Ovary (tissue), 9 donors: ENCODE data around the gene BACH2. TPM values are rescaled to one million over a fixed set of nuclear protein-coding genes. Genes with fewer than 3 reads are reported as not detected.

Source experiments
- DNase-seq, 5 donors: peaks; one replicate each; pipeline ENCODE4 v3.0.0-alpha.2; 2019 to 2020
- H3K27ac ChIP-seq, 2 donors: fragments of 200-600 bp; one replicate each; pipeline versions ENCODE4 v1.5.1 to v1.8.0; 2019 to 2022
- H3K27me3 ChIP-seq: fragments of 200-600 bp; one replicate; pipeline ENCODE4 v1.8.0; 2022
- H3K36me3 ChIP-seq: fragments of 200-600 bp; sonication (generic); one replicate; pipeline ENCODE4 v1.5.1; 2019
- H3K4me1 ChIP-seq: one replicate; pipeline ENCODE4 v1.8.1; 2013; ENCODE audit warnings: mild to moderate bottlenecking, moderate library complexity; ENCODE audit not compliant: insufficient read depth
- H3K4me3 ChIP-seq: fragments of 200-600 bp; sonication (generic); one replicate; pipeline ENCODE4 v1.5.1; 2017
- H3K9me3 ChIP-seq, 2 donors: fragments of 200-600 bp in 1 of 2; sonication (generic) in 1 of 2; one replicate each; pipeline versions ENCODE4 v1.5.1 to v1.8.1; 2013 to 2019; ENCODE audit warnings: mild to moderate bottlenecking in 1 of 2, moderate library complexity in 1 of 2
- CTCF ChIP-seq, 3 donors: fragments of 450-650 bp in 2 of 3; fragments of 200-600 bp in 1 of 3; IDR thresholded peaks; one replicate each; pipeline versions ENCODE4 v1.5.1 to v1.8.0; 2016 to 2022; ENCODE audit warnings: antibody characterized with exemption in 3 of 3, mild to moderate bottlenecking in 1 of 3
- EP300 ChIP-seq: sonication (generic); formaldehyde crosslinking; IDR thresholded peaks from one replicate; pipeline ENCODE4 v1.6.1; 2017; ENCODE audit warnings: antibody characterized with exemption
- POLR2A ChIP-seq: fragments of 450-650 bp; IDR thresholded peaks from one replicate; pipeline ENCODE4 v1.6.1; 2017; ENCODE audit warnings: antibody characterized with exemption, mild to moderate bottlenecking, moderate library complexity
- WGBS, 3 donors: extraction: QIAGEN DNeasy Blood & Tissue Kit in 1 of 3; methylation state at CpG; one replicate each; pipeline versions ENCODE4 v1.1.5 to v1.1.7; 2013 to 2017; 5-methylcytosine and 5-hydroxymethylcytosine counted together
- intact Hi-C, 4 donors: fragments of 100-400 bp; cut with DNase I; formaldehyde crosslinking; loops; one replicate each; pipeline versions ENCODE4 v1.11.0 to v1.15.1; 2022 to 2023
- polyA plus RNA-seq, 2 donors: library from polyadenylated mRNA; stranded (reverse); fragments of 200-250 nt in 1 of 2; fragments of 350-450 nt in 1 of 2; fragmentation: Illumina TruSeq in 1 of 2; extraction: RNeasy Lipid Tissue Mini Kit (QIAGEN cat#74804) in 1 of 2; gene quantifications; one replicate each; pipeline ENCODE4 v1.2.3, GENCODE V29; 2013 to 2014
- total RNA-seq, 7 donors: library from RNA; depleted of rRNA in 2 of 7; stranded (reverse); fragments of >200 nt in 2 of 7; fragmentation: NEBNext Ultra II Directional in 3 of 7; extraction: Animal tissue kit (Norgen Biotek cat#: 25700) in 3 of 7; gene quantifications; one replicate each; pipeline versions ENCODE4 v1.1.0 to v1.2.4, GENCODE V29; 2016 to 2023
- donor health status: DM: no; HTN: no; CAD: no; lungs with moderate emphysema.
- donor health status: DM: no; HTN: no; CAD: no.
- donor health status: Bipolar disorder and iron deficiency.
- donor health status: DM: yes; HTN: yes; CAD: no.
- donor health status: DM: no; HTN: no; CAD: no.
- donor health status: DM: yes; HTN: yes; CAD: no.

The BACH2 gene
- total and polyA plus RNA-seq, 9 donors = 2.6 to 19.2 (median 10.5) TPM

- WGBS, 3 donors = 95 to 100% (median 96%) methylated on average over 3 of the region's 3 CpGs
- Histone ChIP-seq H3K36me3 (no peaks in the 10 kb centered on the region), H3K4me3 (no peak overlapping the region), H3K4me1 (no peaks in the 10 kb centered on the region), H3K27me3 (no peaks in the 10 kb centered on the region), H3K27ac (no peak overlapping the region), H3K9me3 (no peaks in the 10 kb centered on the region)
- TF ChIP-seq CTCF (IDR thresholded peaks at IDR 0.05) (no peak), POLR2A (no peak), EP300 (no peak)
- intact Hi-C loops = no loop called here
- no peak for DNase-seq
These were observed 309.5 kb downstream of the BACH2 start for GRCh38 chr6:89987140-89987539.

- no peaks in the 10 kb centered on the region for H3K4me1 ChIP-seq
- H3K27ac ChIP-seq = no peak overlapping the region
- TF ChIP-seq EP300 (no peak), CTCF (IDR thresholded peaks at IDR 0.05) (no peak), POLR2A (no peak)
- 89 to 94% (median 92%) methylated on average over 3 of the region's 3 CpGs for WGBS, 3 donors
- H3K9me3 ChIP-seq = no peaks in the 10 kb centered on the region
- no peak overlapping the region for H3K4me3 ChIP-seq
- intact Hi-C loops = no loop called here
- DNase-seq = no peak
- no peaks in the 10 kb centered on the region for H3K36me3 ChIP-seq
- no peaks in the 10 kb centered on the region for H3K27me3 ChIP-seq
These were observed 310.0 kb downstream of the BACH2 start for GRCh38 chr6:89986650-89987074.

- no peaks in the 10 kb centered on the region for H3K4me1 ChIP-seq
- 85 to 87% (median 86%) methylated on average over 11 of the region's 11 CpGs for WGBS, 3 donors
- H3K4me3 ChIP-seq = no peak overlapping the region
- no peaks in the 10 kb centered on the region for H3K36me3 ChIP-seq
- no peaks in the 10 kb centered on the region for H3K9me3 ChIP-seq
- no peaks in the 10 kb centered on the region for H3K27me3 ChIP-seq
- DNase-seq = no peak
- H3K27ac ChIP-seq = no peak overlapping the region
- intact Hi-C loops = no loop called here
- no peak for TF ChIP-seq POLR2A
- TF ChIP-seq EP300 = no peak
- no peak for TF ChIP-seq CTCF (IDR thresholded peaks at IDR 0.05)
These were observed 310.7 kb downstream of the BACH2 start for GRCh38 chr6:89985751-89986493.

- no peak for DNase-seq
- TF ChIP-seq CTCF (IDR thresholded peaks at IDR 0.05) (no peak), POLR2A (no peak), EP300 (no peak)
- WGBS, 3 donors = 75 to 76% (median 76%) methylated on average over 10 to 12 of the region's 12 CpGs
- H3K36me3 ChIP-seq = no peaks in the 10 kb centered on the region
- intact Hi-C loops = no loop called here
- H3K27me3 ChIP-seq = no peaks in the 10 kb centered on the region
- H3K4me3 ChIP-seq = no peak overlapping the region
- no peaks in the 10 kb centered on the region for H3K4me1 ChIP-seq
- H3K27ac ChIP-seq = no peak overlapping the region
- H3K9me3 ChIP-seq = no peaks in the 10 kb centered on the region
These were observed 311.5 kb downstream of the BACH2 start for GRCh38 chr6:89984926-89985750.
